AG09309 (cell line): ENCODE results near the gene RAD51B.

Source experiments
- DNase-seq: peaks from one replicate; pipeline ENCODE4 v3.0.0-alpha.2; 2010; ENCODE audit warnings: low read depth
- H3K4me3 ChIP-seq: 2 replicates; pipeline ENCODE4 v1.5.1; 2011; ENCODE audit warnings: mild to moderate bottlenecking, low read depth, low read length, moderate library complexity; ENCODE audit not compliant: control insufficient read depth
- TF ChIP-seq, protein P1 (sequence below): IDR thresholded peaks from 2 replicates; pipeline ENCODE4 v1.5.1; 2011; ENCODE audit warnings: mild to moderate bottlenecking, low read depth, low read length, inconsistent platforms; ENCODE audit not compliant: insufficient read depth, control insufficient read depth; ENCODE audit errors: missing control alignments

RAD51B gene

DNA sequence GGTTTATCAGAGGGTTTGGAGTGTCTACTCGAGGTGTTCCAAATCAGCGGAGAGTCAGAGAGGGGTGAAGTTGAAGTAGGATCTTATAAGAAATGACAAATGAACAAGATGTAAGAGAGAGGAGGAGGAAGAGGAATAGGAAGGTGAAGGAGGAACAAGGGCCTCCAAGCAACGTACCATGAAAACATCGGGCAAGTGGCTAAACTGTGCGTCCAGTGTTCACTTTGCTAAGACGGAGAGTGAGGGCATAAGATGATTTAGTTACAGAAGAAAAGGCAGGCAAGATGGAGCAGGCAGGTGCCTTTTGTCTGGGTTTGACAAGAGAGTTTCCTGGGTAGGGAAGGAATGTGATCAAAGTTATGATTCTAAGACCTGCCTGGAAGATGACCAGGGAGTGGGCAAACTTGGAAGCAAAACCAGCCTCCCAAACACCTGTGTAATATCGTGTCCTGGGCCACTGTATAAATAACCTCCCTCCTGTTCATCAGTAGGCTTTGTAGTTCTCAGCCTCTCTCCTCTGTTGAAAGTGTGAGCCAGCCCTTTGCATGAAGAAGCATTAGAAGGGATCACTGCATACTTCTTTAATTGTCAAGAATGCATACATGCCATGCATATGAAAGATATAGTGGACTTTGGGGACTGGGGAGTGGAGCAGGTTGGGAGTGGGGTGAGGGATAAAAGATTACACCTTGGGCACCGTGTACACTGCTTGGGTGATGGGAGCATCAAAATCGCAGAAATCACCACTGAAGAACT, 861.9 kb downstream of the RAD51B start:
- DNase-seq: no peak
- TF ChIP-seq, protein P1, sequence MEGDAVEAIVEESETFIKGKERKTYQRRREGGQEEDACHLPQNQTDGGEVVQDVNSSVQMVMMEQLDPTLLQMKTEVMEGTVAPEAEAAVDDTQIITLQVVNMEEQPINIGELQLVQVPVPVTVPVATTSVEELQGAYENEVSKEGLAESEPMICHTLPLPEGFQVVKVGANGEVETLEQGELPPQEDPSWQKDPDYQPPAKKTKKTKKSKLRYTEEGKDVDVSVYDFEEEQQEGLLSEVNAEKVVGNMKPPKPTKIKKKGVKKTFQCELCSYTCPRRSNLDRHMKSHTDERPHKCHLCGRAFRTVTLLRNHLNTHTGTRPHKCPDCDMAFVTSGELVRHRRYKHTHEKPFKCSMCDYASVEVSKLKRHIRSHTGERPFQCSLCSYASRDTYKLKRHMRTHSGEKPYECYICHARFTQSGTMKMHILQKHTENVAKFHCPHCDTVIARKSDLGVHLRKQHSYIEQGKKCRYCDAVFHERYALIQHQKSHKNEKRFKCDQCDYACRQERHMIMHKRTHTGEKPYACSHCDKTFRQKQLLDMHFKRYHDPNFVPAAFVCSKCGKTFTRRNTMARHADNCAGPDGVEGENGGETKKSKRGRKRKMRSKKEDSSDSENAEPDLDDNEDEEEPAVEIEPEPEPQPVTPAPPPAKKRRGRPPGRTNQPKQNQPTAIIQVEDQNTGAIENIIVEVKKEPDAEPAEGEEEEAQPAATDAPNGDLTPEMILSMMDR: no peak
- no peak overlapping the region for H3K4me3 ChIP-seq

DNA sequence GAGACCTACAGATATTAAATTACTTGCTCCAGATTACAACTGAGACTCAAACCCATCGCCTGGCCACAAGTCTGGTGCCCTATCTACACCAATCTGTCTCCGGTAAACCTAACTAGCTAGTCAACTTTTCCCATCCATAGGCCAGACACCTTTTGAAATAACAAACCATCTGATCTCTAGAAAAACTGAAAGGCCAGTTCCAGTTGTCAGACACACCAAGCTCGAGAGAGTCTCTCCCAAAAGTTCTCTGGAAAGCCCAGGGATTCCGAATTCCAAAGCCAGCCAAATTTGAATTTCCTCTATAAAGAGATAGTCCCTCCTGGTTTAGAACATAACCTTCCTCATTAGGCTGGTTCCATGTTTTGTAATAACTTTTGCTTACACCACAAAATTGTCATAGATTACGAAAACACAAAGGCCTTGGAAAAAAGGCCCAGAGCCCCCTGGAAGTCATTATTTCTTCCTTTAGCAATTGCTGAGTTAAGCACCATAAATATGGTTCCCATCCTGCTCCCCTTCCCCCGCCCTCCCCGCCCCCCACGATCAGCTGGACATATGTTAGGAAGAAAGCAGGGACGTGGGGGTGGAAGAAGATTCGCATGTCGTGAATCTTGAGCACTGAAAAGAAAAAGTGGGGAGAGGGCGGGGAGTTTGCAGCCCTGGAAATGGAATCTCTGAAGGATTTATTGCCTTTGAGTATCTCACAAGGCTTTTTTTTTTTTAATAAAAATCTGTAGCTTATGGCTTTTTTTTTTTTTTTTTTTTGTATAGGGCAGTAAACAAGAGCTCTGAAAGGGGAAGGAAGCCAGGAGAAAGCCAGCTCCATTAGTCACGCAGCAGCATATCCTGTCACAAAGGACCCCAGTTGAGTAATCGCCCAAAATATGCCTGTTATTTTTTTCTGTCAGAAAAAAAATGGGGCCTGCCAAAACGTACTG, 862.9 kb downstream of the RAD51B start:
- no peak overlapping the region for H3K4me3 ChIP-seq
- DNase-seq: peak; percentile 97
- TF ChIP-seq, protein P1: no peak

DNA sequence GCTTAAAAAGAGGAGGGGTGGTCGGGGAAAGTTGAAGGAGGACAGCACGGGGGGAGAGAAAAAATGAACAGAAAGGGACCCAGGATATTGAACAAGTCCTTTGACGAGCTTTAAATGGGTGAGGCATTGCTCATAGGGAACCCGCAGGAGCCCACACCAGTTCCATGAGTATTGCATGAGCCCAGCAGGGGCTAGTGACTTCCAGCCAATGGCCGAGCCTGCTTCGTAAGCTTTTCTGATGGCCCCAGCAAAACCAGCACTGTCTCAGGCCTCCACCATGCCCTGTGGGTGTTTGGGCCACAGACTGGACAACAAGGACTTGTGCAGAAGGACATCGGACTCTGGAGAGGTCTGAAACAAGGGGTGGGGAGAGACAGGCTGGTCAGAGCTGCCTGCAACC, 863.7 kb downstream of the RAD51B start:
- no peak overlapping the region for H3K4me3 ChIP-seq
- TF ChIP-seq, protein P1: no peak
- no peak for DNase-seq

DNA sequence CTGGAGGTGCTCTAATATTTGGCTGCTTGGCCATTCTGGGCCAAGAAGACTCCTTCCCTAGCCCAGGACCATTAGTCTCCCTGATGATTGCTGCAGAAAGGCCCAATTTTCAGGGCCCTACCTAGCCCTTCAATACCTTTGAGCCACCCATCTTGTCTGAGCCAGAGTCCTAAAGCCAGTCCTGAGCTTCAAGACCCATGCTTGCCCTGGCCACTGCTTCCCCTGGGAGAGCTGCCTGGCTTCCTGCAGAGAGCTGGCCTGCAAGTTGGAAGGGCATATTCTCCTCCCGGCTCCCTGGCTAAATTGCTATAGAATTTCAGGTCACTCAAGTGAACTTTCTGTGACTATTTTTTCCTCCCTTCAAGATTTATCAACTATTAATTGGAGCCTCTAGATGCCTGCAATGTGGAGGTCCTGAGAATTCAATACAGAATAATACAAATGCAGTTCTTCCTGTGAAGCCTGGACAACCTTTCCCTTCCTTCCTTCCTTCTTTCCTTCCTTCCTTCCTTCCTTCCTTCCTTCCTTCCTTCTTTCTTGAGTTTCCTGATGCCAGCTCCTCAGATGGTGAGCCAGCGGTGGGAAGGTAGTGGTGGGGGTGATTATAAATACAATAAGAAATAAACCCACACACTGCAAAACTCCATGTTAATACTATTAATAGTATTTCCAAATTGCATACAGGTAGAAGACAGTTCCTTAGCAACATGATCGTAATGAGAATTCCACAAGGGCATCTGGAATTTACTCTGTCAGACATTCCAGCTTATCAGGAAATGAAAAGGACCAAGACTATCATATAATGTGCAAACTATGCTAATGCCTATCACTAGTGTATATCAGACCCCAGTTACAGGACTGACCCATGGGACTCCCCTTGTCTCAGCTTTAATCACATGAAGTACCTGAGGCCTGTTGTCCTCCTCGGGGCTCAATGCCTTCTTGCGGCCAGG, 865.2 kb downstream of the RAD51B start:
- no peak overlapping the region for H3K4me3 ChIP-seq
- TF ChIP-seq, protein P1: no peak
- no peak for DNase-seq

DNA sequence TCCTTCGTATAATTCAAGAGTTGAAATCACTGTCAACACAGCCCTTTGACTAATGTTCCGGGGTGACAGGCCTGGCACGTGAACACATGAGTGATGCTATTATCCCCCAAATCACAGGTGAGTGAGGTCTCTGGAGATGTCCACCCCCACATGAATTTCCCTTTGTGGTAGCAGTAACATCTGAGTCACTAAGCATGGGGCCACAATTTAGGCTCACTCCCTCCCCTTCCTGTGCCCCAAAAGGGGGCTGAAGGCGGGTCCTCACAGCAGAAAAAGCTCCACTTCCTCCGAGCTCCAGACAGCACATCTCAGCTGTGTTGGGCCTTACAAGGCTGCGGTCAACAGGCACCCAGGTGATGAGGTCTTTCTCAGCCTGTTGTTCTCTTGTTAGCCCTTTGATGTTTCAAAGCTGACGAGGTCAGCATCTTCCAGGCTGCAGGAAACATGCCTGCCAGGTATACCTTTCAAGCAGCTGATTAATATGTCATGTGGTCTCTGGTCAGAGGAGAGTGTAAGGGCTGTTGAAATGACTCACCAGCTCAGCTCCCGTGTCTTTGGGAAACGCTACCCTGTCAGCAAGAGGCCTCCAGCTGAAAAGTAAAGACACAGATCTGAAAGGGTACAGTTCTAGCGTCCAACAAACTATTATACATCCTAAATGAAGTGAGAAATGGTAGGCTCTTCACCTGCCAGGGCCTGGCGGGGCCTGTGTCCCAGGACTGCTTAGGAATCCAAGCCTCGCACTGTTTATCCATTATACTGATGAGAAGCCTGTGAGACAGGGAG, 866.0 kb downstream of the RAD51B start:
- H3K4me3 ChIP-seq: no peak overlapping the region
- TF ChIP-seq, protein P1: no peak
- no peak for DNase-seq
